ENCODE measurements around the gene FRMPD4.

Gene FRMPD4

DNA sequence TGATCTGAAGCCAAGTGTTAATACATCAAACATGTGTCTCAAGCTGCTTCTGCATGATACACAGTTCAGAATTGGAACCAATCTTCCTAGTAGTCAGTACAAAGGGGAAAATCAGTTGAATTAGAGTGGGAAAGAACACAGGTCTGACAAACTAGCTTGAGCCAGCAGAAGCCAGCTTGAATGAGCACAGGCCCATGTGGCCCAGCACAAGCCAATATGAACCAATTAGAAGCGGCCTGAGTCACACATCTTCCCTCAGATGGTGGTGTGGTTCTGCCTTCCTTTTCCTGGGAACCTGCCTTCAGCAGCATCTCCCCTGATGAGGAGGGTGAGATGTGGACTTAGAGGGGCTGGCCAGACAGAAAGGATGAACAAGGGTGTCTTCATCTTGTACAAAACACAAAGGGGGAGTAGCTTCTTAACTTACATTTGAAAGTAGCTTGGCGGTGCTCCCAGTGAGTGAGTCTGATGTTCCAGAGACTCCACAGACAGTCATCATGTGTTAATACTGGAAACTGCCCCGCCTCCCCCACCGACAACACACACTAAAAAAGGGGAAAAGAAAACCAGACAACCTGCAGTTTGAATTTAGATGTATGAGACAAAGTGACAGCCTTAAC lies 72.0 kb downstream of the FRMPD4 start:
- in situ Hi-C loops (cut with MboI; ENCODE audit: low sequenced_read_pairs): no loop called here

DNA sequence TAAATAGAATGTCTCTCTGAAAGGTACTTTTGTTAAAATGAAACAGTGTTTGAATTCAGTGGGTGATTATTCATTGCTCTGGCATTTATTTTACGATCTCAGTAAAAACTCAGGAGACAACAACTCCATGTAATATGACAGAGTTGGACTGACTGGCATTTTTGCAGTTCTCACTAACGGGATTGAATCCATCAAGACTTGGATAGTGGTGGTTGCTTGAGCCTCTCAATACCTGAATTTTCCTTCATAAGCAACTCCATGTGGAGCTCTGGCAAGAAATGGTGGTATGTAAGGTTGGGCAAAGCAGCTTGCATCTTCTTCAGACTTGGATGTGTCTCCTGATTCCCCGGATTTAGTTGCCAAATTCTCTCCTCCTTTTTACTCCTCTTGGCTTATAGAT lies 72.7 kb downstream of the FRMPD4 start:
- in situ Hi-C loops (cut with MboI; ENCODE audit: low sequenced_read_pairs): no loop called here

DNA sequence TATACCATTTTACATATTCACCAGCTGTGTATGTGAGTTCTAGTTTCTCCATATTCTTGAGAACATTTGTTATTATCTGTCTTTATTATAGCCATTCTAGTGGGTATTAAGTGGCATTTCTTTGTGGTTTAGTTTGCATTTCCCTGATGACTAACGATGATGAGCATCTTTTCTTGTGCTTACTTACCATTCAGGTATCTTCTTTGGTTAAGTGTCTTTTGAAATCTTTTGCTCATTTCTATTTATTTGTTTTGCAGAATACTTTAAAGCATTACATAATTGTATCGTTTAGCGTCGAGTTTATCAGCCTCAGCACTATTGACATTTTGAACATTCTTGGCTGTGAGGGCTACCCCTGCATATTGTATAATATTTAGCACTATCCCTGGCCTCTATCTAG lies 85.4 kb downstream of the FRMPD4 start:
- in situ Hi-C loops (cut with MboI; ENCODE audit: low sequenced_read_pairs): no loop called here

DNA sequence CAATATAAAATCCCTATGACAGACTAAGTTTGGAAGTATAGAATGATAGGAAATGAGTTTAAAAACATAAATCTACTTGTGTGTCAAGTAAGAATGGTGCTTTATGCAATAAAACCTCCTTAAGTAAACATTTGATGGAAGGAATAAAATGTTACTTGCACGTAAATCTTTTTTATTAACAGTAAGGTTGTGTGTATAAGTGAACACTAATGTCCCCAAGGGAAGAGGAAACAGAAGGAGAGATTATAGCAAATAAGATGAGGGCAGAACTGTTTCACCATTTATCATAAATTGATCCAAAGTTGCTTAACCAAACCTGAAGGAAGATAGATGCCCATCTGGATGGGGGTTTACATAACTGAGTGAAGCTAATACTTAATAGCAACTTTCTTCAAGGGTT lies 86.8 kb downstream of the FRMPD4 start:
- in situ Hi-C loops (cut with MboI; ENCODE audit: low sequenced_read_pairs): no loop called here

DNA sequence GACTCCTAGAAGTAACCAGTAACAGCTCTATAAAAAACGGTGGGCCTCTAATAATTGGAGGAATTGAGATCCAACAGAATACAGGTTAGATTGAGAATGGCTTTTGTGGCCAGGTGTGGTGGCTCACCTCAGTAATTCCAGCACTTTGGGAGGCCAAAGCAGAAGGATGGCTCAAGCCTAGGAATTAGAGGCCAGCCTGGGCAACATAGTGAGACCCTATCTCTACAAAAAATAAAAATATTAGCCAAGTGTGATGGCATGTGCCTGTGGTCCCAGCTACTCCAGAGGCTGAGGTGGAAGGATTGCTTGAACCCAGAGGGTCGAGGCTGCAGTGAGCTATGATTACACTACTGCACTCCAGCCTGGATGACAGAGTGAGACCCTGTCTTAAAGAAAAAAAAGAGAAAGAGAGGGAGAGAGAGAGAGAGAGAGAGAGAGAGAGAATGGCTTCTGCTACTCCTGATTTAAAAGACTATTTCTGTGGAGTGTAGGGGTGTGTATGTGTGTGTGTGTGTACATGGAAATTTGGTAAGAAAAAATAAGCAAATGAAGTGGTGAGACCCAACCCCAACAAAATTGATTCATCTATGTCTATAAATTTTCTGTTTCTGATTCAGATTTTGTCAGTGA lies 89.3 kb downstream of the FRMPD4 start:
- in situ Hi-C loops (cut with MboI; ENCODE audit: low sequenced_read_pairs): no loop called here

DNA sequence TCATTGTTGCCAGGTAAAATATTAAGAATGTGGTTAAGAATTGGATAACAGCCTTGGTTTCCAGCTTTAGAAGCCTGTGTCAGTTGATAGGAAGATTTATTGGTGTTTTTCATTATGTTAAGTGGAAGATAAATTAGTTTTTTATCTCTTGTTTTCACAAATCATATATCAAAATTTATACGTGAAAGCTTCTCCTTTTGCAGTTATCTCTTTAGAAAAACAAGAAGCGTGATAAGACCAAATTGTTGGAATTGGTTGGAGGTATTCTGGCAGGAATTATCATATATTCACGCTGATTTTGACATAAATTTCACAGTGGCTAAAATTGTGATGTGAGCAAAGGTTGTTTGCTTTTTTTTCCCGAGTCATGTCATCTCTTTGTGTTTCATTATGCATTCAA lies 90.6 kb downstream of the FRMPD4 start:
- in situ Hi-C loops (cut with MboI; ENCODE audit: low sequenced_read_pairs): no loop called here

DNA sequence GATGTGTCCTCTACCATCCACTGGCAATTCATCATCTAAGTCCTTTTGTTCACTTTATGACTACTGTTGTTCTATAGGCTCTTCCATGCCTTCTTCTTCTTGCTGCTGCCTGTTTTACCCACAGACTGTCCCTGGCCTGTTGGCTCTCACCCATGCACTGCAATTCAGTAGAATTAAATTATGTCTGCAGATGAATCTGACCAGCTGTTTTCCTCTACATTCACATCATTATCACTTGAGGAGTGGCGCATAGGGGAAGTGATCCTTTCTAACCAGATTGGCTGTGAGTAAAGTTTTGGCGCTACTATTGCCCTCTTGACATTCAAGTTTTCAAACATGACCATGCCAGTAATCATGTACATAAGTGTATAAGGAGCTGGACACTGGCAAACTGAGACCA lies 91.7 kb downstream of the FRMPD4 start:
- in situ Hi-C loops (cut with MboI; ENCODE audit: low sequenced_read_pairs): no loop called here

DNA sequence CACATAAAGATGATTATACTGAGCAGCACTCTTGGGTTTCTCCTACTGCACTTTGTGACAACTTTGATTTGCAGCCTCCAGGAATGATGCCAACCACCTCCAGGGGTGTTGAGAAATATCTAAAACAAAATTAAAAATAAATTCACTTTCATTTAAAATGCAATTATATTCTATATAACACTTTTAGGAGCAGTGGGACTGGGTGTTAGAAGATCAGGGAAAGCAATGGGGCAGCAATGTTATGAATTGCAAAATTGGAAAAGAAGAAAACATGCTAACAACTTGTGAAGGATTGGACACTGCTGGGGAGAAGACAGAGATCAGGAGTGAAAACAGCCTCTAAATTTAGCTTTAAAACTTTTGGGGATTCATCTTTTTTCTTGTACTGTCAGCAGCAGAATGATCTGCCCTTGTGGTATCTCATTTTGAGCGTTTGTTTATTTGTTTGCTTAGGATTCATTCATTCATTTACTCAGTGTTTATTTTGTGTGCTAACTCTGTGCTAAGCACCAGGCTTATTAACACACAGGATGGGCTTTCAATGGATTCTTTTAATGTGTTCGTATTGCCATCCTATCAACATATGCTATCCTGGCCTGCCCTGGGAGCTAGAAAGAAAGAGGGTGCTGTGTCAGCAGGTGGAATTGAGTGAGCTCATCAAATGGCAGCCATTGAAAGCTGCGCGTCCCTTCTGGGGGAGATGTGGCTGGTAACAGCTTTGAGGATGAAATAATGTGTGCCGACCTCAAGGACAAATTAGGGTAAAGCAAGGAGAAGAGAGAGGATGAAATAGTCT lies 96.5 kb downstream of the FRMPD4 start:
- in situ Hi-C loops (cut with MboI; ENCODE audit: low sequenced_read_pairs): no loop called here

DNA sequence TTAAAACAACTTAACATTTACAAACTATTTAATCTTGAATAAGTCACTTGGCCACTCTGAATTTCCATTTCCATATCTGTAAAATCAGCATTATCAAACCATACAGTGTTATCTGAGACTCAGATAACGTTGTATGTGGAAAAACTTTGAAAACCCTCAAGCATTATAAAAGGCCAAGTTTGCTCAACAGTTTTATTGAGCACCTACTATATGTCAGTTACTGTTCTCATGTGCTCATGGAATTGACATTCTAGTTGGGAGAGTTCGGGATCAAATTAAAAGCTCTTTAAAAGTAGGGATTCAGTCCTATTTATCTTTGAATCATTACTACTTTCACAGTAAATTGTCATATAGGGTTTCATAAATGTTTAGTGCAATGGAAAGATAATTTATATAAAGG lies 97.9 kb downstream of the FRMPD4 start:
- in situ Hi-C loops (cut with MboI; ENCODE audit: low sequenced_read_pairs): no loop called here

DNA sequence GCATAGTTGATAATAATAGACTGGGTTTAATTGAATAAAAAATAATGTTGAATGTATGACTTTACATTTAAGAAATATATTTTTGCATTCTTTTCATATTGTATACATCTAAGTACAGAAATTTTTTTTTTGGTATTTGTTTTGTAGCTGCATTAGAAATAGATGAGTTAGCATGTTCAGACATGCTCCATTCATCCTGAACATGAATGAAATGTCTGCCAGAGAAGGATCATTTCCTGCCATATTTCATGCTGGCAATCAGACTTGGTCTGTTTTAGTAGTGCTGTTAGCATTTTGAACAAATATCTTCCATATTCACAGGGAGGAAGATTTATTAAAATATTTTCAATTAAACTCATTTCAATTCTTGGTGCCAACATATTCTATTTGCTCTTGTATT lies 98.9 kb downstream of the FRMPD4 start:
- in situ Hi-C loops (cut with MboI; ENCODE audit: low sequenced_read_pairs): no loop called here

DNA sequence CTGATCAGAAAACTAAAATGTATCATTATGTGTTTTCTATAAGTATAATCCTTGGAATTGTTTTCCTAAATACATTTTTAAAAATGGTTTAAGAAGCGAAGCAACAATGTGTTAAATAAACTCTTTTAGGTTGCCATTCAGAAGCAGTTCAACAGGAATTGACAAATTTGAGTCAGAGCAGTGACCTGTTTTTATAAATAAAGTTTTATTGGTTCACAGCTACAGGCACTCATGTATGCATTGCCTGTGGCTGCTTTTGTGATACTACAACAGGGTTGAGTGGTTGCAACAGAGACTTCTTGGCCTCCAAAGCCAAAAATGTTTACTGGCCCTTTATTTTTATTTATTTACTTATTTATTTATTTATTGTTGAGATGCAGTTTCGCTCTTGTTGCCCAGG lies 99.5 kb downstream of the FRMPD4 start:
- in situ Hi-C loops (cut with MboI; ENCODE audit: low sequenced_read_pairs): no loop called here

DNA sequence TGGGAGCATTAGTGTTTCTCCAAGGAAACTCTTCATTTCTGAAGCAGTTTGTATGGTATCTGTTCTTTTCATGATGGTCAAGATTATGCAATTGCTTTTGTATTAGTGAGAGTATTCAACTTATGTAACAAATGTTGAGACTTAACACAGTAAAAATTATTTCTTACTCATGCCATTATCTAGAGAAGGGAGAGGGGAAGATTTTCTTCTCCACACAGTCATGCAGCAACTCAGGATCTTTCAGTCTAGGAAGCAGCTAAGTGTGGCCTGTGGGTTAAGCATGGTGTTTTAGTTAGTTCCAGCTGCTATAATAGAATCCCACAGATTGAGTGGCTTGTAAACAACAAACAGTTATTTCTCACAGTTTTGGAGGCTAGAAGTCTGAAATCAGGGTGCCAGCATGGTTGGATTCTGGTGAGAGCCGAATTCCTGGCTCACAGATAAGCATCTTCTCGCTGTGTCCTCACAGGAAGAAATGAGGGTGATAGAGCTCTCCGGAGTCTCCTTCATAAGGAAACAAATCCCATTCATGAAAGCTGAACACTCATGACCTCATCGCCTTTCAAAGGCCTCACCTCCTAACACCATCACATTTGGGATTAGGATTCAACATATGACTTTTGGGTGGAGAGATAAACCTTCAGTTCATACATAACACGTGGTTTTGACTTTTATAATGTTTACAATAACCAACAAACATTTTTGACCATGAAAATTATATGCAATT lies 101.2 kb downstream of the FRMPD4 start:
- in situ Hi-C loops (cut with MboI; ENCODE audit: low sequenced_read_pairs): no loop called here

DNA sequence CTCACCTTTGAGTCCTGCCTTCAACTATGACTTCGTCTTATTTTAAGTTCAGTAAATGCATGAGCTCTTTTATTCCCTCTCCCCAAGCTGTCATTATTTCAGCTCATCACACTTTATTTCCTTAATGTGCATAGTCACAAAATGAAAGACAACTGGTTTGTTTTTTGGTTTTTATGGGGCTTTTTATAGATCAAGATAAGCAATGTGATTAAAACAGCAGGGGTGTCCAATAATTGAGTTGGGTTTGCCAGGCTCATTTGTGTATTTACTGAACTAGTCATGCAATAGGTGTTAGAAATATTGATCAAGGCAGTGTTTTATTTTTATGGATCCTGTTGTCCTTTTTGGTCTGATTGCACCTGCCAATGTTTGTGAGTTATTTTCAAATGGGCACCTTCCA lies 102.2 kb downstream of the FRMPD4 start:
- in situ Hi-C loops (cut with MboI; ENCODE audit: low sequenced_read_pairs): no loop called here

DNA sequence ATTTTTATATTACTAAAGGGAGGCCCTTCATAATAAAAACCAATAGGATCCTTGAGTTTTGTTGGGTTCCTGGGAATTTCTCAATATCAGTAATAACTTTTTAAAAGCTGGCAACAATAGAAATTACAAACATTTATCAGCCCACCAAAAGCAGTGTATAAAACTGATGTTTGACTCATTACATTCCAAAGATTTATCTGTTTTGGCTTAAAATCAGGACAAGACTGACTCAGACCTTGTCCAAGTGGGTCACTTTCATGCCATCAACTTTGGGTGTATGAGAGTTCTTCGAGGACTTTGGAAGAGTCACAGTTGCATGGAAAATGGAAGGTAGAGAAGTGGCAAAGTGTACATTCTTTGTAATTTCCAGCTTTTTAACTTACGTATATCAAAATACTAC lies 102.8 kb downstream of the FRMPD4 start:
- in situ Hi-C loops (cut with MboI; ENCODE audit: low sequenced_read_pairs): no loop called here

DNA sequence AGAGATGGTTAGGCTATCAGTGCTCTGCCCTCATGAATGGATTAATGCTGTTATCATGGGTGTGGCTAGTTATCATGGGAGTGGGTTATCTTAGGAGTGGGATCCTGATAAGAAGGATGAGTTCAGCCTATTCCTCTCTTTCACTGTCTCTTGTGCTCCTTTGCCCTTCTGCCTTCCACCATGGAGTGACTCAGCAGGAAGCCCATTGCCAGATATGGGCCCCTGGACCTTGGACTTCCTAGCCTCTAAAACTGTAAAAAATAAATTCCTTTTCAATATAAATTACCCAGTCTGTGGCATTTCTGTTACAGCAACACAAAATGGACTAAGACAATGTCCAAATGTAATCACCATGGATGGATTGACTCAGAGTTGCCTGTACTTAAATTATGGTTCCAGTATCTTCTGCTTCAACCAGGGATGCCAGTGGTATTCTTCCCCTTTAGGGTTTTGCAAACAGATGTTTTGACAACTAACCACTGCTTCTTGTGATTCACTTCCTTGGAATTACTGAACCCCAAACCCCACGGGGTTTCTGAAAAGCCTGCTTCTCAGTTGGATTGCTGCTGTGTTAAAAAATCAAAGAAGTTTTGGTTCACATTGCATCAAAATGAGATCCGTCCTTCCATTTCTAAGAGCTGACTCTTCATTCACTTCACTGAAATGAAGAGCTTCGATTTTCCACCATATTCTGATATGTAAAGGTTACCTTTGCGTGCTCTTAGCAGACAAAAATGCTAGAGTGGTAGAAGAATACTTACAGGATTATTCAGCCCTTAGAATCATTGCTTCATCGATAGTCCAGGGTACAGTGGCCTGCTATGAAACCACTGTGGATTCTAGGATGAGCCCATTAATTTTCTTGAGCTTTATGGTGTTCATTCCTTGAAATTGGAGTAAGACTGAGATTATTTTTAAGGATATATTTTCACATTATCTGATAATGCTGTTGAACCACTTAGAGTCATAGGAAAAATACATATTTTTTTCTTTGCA lies 107.7 kb downstream of the FRMPD4 start:
- in situ Hi-C loops (cut with MboI; ENCODE audit: low sequenced_read_pairs): no loop called here

DNA sequence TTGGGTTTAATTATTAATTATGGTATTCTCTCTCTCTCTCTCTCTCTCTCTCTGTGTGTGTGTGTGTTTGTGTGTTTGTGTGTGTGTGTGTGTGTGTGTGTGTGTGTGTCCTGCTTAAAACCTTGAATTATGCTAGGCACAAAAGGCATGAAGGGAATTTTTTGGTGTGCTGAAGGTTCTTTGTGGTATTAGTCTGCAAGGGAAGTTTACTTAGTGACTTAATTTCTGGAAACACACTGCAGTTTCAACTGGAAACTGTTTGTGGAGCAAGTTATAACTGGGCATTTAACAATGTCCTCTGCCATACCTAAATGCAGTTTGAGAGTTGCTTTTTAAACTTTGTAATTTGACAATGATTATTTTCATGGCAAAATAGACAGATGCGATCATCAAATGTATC lies 111.7 kb downstream of the FRMPD4 start:
- in situ Hi-C loops (cut with MboI; ENCODE audit: low sequenced_read_pairs): no loop called here

DNA sequence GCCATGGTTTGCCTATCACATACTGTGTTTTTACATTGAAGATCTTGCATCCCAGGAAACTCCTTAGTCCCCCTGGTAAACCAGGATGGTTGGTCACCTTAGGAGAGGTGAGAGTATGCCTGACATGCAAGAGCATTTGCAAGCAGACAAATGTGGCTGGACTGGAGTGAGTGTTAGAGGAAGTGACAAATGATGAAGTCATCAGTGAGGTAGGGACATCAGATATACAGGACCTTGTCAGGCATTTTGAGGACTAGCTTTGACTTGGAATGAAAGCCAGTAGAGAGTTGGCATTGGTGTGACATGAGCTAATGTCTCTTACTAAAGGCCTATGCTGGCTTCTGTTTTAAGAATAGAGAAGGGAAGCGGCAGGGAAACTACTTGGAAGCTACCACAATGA lies 124.9 kb downstream of the FRMPD4 start:
- in situ Hi-C loops (cut with MboI; ENCODE audit: low sequenced_read_pairs): no loop called here

DNA sequence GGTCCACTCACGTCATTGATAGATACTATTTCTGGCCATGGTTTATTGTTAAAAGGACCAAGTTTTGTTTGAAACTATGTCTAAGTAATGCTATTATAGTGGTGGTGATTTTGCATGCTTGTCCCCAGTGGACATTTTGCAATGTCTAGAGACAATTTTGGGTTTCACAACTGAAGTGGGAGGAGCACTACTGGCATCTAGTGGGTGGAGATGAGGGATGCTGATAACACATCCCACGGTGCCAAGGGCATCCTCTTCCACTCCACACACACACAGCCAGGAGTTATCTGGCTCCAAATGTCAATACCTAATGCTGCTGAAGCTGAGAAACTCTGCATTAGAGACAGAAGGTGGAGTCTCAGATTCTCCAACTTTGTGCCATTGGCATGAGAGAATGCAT lies 131.2 kb downstream of the FRMPD4 start:
- in situ Hi-C loops (cut with MboI; ENCODE audit: low sequenced_read_pairs): no loop called here

DNA sequence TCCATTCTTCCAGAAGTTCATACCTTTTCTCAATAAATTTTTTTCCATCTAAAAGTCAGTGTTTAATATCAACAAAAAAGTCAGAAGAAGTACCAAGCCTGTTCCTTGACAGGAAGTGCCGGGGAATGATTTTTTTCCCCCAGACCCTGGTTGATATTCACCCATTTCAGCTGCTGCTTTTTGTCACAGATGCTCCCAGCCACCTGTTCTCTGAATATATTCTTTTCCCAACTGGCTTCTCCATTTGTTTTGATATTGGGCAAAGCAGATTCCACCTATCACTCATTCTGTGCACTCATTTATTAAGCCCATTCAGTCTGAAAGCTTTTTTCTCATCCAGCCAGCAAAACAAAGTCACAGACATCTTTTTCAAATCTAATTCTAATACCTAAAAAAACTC lies 139.9 kb downstream of the FRMPD4 start:
- in situ Hi-C loops (cut with MboI; ENCODE audit: low sequenced_read_pairs): no loop called here

DNA sequence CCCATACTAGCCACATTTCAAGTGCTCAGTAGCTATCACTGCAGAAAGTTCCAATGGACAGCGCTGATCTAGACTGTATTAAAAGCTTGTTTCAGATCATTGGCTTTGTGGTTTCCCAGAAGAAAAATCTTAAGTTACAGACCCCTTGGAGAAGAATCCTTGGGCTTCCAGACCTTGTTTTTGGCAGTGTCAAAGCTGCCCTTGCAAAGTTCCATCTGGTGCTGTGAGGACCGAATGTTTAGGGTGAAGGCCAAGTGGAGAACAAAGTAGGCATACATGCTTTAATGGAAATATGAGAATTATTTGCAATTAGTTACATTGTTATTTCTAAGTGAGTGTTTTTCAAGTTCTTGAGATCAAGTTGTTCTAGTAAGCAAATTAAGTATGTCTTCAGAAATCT lies 144.7 kb downstream of the FRMPD4 start:
- in situ Hi-C loops (cut with MboI; ENCODE audit: low sequenced_read_pairs): no loop called here

Measured in HL-60/S4 treated with phorbol 12-myristate 13-acetate at 8.2 ng/mL for 4 days and 3 days (cell line).